HG02884 (cell line): ENCODE data around the gene IFNA7.
A peak's percentile ranks its signal among the peaks of the same experiment; 100 is the strongest.
"Not testable (repeated sequence)": the region's sequence is repeated elsewhere in the genome, so short reads cannot be mapped to it uniquely, and the experiment has no call there.

ENCODE experiments used
- ATAC-seq: cut with Tn5 transposase; IDR thresholded peaks from one replicate; pipeline ENCODE4 v1.9.1; 2021; ENCODE audit warnings: mild to moderate bottlenecking, moderate library complexity; ENCODE audit not compliant: unreplicated experiment

Gene IFNA7

DNA sequence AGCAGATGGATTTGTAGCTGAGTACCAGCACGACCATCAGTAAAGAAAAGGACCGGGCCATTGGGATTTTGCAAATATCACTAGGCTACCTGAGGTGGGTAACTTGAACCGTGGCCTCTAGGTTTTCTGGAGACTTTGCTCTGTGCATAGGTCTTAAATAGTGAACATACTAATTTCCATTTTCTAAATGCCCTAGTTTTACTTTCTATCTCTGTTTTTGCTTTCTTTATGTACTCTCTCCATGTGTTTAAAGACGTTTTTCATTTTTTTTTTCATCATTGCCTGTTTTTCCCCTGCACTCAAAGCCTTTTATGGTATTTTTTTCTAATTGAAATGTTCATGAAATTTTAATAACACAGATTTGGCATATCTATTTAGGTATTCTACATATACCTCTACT lies at the start of gene IFNA7:
IFNA7 (minus strand) TSS at position 101 of the 400 bp plus-strand sequence; CDS start at position 61, 40 bp downstream.
- ATAC-seq, result not testable (repeated sequence)

DNA sequence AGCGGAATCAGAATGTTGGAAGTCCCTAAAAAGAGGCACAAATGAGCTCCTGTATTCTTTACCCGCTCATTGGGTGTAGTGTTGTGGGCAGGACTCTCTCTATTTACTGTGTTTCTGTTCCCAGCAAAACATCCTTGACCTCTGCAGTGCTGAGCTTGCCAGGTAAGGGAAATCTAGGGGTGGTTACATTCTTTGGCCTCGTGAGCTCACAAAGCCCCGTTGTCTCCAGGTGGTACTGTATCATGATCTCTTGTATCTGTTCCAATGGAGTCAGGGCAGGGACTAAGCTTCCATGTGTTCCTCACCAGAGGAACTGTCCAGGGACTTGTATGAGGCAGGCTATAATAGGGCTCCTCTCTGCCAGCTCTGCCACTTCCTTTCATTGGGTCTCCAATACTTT lies 49.6 kb upstream of the IFNA7 start:
- ATAC-seq, result no peak

DNA sequence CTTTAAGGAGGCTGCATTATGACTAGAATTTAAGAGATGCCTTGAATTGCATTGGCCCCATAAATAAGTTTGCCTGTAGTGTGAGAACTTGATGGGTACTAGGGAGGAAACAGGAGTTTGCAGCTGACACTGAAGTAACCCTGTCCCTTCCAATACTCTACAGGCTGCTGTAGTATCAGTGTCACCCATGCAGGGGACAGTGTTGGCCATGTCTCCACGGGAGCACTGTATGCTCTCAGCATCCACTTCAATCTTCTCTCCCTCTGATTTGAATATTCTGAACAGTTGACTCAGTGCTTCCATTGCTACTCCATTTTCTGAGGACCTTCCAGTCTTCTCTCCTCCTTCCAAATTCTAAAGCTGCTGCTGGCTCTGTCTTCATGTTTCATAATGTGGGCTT lies 49.2 kb upstream of the IFNA7 start:
- ATAC-seq, result no peak

DNA sequence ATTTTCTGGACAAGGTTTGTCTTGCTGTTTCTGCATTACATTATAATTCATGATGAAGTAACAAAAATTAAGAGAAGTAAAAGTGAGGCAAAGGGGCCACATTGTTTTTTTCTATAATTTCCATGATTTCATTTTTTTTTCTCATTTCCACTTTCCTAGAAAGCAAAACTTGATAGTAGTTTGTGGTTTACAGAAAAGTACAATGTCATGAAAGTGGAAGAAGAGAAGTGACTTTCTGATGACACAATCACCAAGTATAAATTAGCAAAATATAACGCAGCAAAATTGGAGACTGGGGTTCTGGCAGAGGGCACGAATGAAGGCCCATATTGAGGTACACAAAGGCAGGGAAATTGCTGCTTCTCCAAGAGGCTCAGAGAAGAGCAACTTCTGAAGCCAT lies 42.8 kb upstream of the IFNA7 start:
- ATAC-seq, result no peak

DNA sequence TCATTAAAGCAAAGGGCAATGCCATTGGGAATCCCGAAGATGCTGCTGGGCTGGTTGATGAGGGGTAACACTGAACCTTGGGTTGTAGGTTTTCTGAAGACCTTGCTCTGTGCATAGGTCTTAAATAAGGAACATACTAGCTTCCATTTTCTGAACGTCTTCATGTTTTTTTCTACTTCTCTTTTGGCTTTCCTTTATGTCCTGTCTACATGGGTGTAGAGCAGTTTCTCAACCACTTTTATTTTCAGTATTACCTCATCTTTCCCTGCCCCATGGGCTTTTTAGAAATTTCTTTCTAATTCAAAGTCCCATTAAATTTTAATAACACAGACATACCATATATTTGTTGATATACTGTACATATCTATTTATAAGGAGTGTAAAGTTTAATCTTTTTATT lies 37.9 kb upstream of the IFNA7 start, which contains the start of gene IFNA14:
IFNA14 (minus strand) TSS at position 95 of the 400 bp plus-strand sequence; CDS start at position 25, 70 bp downstream.
- no peak for ATAC-seq

DNA sequence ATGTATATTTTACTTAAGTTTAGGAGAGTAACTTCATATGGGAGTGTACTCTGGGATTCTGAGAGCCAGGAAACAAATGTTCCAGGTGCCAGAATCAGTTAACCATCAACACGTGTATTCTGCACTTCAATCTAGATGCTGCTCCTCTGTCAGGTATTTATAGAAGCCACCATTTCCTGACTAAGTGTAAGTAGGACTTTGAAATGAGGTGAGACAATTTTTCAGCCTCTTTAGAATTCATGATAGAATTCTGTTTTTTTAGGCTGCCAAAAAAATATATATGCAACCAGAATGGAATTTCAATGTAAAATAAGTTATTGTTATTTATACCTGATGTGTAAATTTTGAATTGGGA lies 34.3 kb upstream of the IFNA7 start:
- ATAC-seq, result not testable (repeated sequence)

DNA sequence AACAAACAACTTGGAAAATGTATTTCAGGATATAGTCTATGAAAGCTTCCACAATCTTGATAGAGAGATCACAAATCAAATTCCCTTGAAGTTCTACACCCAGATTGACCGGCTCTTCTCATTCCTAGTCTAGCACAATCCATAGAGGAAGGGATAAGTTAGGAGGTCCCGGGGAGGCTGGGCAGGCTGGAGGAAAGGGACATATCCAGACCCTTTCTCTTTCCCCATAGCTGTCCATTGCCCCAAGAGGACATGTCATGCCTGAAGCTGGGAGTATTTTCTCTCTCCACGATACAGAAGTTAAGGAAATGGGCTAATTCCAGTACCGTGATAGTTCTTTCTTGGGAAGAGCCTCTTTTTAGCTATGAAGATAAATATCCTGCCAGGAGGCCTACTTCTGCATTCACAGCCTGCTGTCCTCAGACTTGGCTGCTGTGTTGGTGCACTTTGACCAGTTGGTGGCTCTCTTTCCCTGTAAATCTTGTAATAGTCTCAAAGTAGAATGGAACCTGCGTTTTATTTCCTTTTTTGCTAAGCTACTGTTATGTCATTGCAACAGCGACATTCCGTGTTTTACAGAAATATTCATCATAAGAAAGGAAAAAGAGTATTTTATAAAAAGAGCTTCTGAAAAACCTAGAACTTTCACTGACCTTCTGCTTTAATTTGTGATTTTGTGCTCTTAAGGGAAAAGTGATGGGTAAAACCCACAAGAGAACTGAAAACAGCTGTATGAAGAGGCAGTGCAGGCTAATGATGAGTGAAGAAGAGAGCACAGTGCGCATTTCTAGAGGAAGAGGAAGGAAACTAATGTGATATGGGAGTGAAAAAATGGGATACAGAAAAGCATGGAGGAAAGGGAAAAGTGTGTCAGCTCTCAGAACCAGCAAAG lies 33.7 kb upstream of the IFNA7 start:
- ATAC-seq, result peak; percentile 82

DNA sequence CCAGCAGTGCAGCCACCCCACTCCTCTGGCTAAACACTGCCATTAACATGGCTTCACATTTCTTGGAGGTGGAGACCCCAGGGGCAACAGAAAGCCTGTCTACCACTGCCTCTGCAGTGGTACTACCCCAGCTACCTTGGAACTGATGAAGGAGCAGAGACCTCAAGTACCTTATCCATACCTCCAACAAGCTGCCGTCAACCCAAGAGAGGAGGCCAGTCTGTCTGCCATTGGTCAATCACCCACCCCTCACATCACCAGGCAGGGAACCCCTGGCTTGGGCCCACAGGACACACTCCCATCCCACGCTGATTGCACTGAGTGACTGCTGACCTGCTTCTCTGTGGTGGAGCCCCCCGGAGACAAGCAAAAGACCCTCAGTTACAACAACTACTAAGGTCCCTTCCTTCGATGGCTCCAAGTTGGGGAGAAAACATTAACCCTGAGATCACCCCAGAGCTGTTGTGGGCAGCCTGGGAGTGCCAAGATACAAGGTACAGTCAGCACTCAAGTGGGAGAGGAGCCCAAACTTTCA lies 32.2 kb upstream of the IFNA7 start:
- ATAC-seq, result no peak

DNA sequence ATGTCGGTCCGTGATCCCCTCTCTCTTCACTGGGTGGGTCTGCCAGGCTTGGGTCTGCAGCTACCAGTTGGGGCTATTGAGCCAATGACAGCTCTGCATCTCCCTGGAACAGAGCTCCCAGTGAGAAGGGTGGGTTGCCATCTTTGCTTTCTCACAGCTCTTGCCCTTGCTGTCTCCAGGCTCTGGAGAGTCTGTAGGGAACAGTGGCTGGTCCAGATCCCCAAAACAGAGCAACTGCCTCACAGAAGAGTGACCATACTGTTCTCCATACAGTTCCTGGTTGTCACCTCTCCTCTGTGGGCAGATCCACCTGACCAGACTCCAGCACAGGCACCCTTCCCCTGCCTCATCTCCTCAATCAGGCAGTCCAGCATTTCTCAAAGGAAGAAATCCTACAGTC lies 31.3 kb upstream of the IFNA7 start:
- ATAC-seq, result no peak

DNA sequence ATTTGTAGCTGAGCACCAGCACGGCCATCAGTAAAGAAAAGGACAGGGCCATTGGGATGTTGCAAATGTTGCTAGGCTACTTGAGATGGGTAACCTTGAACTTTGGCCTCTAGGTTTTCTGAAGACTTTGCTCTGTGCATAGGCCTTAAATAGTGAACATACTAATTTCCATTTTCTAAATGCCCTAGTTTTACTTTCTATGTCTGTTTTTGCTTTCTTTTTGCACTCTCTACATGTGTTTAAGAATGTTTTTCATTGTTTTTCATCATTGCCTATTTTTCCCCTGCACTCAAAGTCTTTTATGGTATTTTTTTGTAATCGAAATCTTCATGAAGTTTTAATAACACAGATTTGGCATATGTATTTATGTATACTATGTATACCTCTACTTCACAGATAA lies 26.1 kb upstream of the IFNA7 start, which contains the start of gene IFNA17:
IFNA17 (minus strand) TSS at position 101 of the 400 bp plus-strand sequence; CDS start at position 52, 49 bp downstream.
- no peak for ATAC-seq

DNA sequence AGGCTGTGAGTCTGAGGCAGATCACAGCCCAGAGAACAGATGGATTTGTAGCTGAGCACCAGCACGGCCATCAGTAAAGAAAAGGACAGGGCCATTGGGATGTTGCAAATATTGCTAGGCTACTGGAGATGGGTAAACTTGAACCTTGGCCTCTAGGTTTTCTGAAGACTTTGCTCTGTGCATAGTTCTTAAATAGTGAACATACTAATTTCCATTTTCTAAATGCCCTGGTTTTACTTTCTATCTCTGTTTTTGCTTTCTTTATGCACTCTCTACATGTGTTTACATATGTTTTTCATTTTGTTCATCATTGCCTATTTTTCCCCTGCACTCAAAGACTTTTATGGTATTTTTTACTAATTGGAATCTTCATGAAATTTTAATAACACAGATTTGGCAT lies 15.2 kb upstream of the IFNA7 start, which contains the start of gene IFNA16:
IFNA16 (minus strand) TSS at position 101 of the 400 bp plus-strand sequence; CDS start at position 95, 6 bp downstream.
- not testable (repeated sequence) for ATAC-seq

DNA sequence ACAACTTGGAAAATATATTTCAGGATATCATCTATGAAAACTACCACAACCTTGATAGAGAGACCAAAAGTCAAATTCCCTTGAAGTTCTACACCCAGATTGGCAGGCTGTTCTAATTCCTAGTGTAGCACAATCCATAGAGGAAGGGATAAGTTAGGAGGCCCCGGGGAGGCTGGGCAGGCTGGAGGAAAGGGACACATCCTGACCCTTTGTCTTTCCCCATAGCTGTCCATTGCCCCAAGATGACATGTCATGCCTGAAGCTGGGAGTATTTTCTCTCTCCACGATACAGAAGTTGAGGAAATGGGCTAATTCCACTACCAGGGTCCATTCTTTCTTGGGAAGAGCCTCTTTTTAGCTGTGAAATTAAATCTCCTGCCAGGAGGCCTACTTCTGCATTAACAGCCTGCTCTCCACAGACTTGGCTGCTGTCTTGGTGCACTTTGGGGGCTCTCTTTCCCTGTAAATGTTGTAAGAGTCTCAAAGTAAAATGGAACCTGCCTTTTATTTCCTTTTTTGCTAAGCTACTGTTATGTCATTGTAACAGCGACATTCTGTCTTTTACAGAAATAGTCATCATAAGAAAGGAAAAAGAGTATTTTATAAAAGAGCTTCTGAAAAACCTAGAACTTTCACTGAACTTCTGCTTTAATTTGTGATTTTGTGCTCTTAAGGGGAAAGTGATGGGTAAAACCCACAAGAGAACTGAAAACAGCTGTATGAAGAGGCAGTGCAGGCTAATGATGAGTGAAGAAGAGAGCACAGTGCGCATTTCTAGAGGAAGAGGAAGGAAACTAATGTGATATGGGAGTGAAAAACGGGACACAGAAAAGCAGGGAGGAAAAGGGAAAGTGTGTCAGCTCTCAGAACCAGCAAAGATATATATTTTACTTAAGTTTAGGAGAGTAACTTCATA lies 11.7 kb upstream of the IFNA7 start:
- ATAC-seq, result peak; percentile 59

DNA sequence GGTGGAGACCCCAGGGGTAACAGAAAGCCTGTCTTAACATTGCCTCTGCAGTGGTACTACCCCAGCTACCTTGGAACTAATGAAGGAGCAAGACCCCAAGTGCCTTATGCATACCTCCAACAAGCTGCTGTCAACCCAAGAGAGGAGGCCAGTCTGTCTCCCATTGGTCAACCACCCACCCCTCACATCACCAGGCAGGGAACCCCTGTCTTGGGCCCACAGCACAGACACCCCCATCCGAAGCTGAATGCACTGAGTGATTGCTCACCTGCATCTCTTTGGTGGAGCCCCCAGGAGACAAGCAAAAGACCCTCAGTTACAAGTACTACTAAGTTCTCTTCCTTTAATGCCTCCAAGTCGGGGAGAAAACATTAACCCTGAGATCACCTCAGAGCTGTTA lies 10.2 kb upstream of the IFNA7 start:
- not testable (repeated sequence) for ATAC-seq

DNA sequence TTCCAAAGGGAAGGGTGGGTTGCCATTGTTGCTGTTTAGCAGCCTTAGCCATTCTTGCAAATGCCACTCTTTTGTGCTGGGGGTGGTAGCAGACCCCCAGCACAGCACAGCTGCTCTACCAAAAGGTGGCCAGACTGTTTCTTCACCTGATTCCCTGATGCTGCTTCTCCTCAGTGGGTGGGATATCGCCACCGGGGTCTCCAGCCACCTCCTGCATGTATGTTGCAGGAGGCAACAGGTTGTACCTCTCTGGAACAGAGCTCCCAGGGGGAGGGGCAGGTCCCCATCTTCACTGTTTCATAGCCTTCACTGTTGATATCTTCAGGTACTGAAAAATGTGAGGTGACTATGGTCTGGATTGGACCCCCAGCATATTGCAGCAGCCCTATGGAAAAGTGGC lies 8.8 kb upstream of the IFNA7 start:
- not testable (repeated sequence) for ATAC-seq

DNA sequence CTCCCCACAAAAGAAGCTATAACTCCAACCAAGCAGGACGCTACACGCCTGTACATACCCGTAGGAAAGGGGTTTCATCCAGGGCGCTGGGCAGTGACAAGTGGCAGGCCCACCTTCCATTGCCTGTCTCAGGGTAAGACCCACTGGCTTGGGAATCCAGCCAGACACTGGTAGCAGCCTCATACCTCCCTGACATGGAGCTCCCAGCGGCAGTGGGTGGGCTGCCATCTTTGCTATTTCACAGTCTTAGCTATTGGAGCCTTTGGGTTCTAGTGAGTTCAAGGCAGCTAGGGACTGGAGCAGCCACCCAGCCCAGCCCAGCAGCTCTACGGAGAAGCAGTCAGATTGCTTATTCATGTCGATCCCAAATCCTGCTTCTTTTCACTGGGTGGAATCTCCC lies 8.3 kb upstream of the IFNA7 start:
- no peak for ATAC-seq

DNA sequence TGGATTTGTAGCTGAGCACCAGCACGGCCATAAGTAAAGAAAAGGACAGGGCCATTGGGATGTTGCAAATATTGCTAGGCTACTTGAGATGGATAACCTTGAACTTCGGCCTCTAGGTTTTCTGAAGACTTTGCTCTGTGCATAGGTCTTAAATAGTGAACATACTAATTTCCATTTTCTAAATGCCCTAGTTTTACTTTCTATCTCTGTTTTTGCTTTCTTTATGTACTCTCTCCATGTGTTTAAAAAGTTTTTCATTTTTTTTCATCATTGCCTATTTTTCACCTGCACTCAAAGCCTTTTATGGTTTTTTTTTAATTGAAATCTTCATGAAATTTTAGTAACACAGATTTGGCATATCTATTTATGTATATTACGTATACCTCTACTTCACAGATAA lies 5.0 kb upstream of the IFNA7 start, which contains the start of gene IFNA10:
IFNA10 (minus strand) TSS at position 101 of the 400 bp plus-strand sequence; CDS start at position 55, 46 bp downstream.
- ATAC-seq, result not testable (repeated sequence)

DNA sequence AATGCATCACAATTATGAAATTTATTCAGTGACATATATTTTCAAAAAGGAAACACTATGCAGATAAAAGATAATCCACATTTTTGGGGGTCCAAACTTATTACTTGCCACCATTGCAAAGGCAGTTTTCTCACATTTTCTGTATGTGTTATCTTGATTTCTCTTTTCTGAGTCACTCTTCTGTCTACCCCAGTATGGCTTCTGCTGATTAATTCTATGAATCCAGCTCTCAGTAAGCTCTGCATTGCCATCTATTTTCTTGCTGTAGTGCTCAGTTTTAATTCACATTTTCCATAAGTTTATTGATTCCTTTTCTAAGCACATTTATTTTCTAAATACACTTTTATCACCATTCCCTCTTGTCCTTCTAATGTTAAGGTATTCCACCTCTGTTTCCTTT lies 3.2 kb upstream of the IFNA7 start:
- no peak for ATAC-seq

DNA sequence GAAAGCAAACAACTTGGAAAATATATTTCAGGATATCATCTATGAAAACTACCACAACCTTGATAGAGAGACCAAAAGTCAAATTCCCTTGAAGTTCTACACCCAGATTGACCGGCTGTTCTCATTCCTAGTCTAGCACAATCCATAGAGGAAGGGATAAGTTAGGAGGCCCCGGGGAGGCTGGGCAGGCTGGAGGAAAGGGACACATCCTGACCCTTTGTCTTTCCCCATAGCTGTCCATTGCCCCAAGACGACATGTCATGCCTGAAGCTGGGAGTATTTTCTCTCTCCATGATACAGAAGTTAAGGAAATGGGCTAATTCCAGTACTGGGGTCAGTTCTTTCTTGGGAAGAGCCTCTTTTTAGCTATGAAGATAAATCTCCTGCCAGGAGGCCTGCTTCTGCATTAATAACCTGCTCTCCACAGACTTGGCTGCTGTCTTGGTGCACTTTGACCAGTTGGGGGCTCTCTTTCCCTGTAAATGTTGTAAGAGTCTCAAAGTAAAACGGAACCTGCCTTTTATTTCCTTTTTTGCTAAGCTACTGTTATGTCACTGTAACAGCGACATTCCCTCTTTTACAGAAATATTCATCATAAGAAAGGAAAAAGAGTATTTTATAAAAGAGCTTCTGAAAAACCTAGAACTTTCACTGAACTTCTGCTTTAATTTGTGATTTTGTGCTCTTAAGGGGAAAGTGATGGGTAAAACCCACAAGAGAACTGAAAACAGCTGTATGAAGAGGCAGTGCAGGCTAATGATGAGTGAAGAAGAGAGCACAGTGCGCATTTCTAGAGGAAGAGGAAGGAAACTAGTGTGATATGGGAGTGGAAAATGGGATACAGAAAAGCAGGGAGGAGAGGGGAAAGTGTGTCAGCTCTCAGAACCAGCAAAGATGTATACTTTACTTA lies 6.9 kb downstream of the IFNA7 start:
- peak; percentile 92 for ATAC-seq

DNA sequence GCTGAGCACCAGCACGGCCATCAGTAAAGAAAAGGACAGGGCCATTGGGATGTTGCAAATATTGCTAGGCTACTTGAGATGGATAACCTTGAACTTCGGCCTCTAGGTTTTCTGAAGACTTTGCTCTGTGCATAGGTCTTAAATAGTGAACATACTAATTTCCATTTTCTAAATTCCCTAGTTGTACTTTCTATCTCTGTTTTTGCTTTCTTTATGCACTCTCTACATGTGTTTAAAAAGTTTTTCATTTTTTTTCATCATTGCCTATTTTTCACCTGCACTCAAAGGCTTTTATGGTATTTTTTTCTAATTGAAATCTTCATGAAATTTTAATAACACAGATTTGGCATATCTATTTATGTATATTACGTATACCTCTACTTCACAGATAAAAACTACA lies 14.5 kb downstream of the IFNA7 start, which contains the start of gene IFNA4:
IFNA4 (minus strand) TSS at position 101 of the 400 bp plus-strand sequence; CDS start at position 45, 56 bp downstream.
- ATAC-seq, result not testable (repeated sequence)
